Fibroblast of the aortic adventitia (primary cell): Measurements from ENCODE around the gene FGGY. TPM values are rescaled to one million over a fixed set of nuclear protein-coding genes. Genes with fewer than 3 reads are reported as not detected.

Experiments
- DNase-seq: peaks from one replicate; pipeline ENCODE4 v3.0.0-alpha.2; 2010; ENCODE audit warnings: low read depth
- H3K4me3 ChIP-seq: 2 replicates; pipeline ENCODE4 v1.5.1; 2011; ENCODE audit warnings: low read depth, mild to moderate bottlenecking, control low read depth, low read length, moderate library complexity
- CTCF ChIP-seq: IDR thresholded peaks from 2 replicates; pipeline ENCODE4 v1.5.1; 2011; ENCODE audit warnings: mild to moderate bottlenecking, low read length, control low read depth, inconsistent platforms; ENCODE audit not compliant: insufficient read depth
- total RNA-seq: library from RNA; depleted of rRNA; stranded (reverse); fragments of >200 nt; gene quantifications from 2 replicates; pipeline ENCODE4 v1.2.3, GENCODE V29; 2012; ENCODE audit warnings: low replicate concordance

Gene FGGY
- total RNA-seq, 1 donor: 17.5 TPM

- no peak for TF ChIP-seq CTCF
- DNase-seq: no peak
- H3K4me3 ChIP-seq: no peak overlapping the region
Observed at GRCh38 chr1:59593798-59594790, 297.2 kb downstream of the FGGY start.

DNA sequence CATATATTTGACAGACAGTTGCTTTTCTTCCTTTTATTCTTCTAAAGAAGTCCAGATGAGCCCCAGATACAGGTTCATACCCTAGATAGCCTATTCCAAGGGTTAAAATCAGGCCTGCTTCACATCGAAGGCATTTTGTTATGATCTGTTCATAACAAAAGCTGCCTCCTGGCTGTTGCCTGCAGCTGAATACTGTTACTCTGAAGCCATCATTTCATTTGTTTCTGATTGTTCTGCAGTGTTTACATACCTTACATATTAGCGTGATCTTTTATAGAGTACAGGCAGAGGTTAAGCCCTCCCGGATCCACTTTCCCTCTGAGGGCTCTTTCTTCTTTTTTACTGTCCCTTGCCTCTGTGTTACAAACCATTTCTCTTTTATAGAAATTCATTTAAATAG is 298.9 kb downstream of the FGGY start:
- no peak overlapping the region for H3K4me3 ChIP-seq
- peak; percentile 61 for DNase-seq

GRCh38 chr1:59596432-59596831 is 299.5 kb downstream of the FGGY start:
- no peak for TF ChIP-seq CTCF
- peak; percentile 88 for DNase-seq
- no peak overlapping the region for H3K4me3 ChIP-seq

More for the DNA sequence above, 298.9 kb downstream of the FGGY start:
- peak; percentile 31 for TF ChIP-seq CTCF

DNA sequence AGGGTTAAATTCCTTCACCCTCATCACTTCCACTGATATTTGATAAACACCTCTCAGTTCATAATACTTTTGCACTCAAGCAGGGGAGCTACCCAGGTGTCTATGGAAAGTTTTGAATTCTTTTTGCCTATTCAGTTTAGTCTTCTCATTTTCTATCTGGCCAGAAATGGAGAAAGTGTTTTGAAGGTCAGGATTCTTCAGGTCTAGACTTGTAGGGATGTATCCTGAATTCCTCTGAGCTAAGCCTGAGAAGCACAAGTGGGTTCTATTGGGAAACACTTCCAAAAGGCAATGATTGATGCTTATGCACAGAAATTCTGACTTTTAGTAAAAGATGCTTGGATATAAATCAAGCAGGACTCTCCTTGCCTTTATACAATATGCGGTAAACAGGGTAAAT is 300.1 kb downstream of the FGGY start:
- no peak overlapping the region for H3K4me3 ChIP-seq
- DNase-seq: no peak
- TF ChIP-seq CTCF: no peak

DNA sequence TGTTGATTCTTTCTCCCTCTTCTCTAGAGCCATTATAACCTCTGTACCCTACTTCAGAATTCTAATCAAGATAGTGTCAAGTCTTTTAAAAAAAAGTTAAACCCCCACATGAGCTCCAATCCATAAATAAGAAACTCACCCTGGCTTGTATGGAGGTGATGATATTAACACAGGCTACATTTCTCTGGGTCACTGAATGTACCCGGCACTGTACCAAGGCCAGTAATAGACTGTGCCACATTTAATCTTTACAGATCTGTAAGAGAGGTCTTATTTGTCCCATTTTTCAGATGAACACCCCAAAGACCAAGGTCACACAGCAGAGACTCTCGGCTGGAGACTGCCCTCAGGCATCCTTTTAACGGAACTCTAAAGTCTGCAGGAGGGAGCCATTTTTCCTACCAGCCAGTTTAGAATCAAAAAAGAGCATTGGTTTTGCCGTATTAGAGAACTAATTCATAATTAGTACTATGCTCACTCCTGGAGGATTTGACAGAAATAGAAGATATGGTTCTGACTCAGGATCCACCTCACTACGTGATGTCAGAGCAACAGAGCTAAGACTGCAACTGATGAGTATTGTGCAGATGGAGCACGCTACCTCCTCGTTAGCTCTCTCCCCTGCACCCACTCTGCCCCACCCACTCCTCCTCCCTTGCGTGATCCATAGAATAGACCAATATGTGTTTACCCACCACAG is 300.7 kb downstream of the FGGY start:
- no peak overlapping the region for H3K4me3 ChIP-seq
- TF ChIP-seq CTCF: no peak
- no peak for DNase-seq

DNA sequence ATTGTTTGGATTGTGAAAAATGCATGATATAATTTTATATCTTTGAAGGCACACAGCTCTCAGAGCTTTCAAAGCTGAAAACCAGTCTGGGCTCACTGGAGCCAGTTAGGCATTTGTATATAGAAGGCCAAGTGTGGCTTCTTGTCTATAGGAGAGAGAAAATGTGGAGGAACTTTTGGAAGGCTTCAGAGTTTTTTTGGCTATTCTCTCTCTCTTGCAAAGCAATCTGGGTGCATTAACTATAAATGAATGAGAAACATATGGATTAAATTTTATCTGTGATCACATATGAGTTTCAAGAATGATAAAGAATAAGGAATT is 301.2 kb downstream of the FGGY start:
- no peak overlapping the region for H3K4me3 ChIP-seq
- peak; percentile 8 for DNase-seq
- TF ChIP-seq CTCF: no peak
